HTR-8/SVneo (cell line): ENCODE results near the gene MARCHF7.
A peak's percentile ranks its signal among the peaks of the same experiment; 100 is the strongest.
"Not testable (repeated sequence)": the region's sequence is repeated elsewhere in the genome, so short reads cannot be mapped to it uniquely, and the experiment has no call there.

ENCODE experiments used
- DNase-seq: peaks from one replicate; pipeline ENCODE4 v3.0.0; 2011; ENCODE audit warnings: low spot score, mixed read lengths; ENCODE audit not compliant: insufficient read length
- FAIRE-seq: peaks from 2 replicates; lab custom pipeline; 2011; peaks lifted over from hg19 to GRCh38; lab: Jason Lieb, UNC

MARCHF7 gene, protein sequence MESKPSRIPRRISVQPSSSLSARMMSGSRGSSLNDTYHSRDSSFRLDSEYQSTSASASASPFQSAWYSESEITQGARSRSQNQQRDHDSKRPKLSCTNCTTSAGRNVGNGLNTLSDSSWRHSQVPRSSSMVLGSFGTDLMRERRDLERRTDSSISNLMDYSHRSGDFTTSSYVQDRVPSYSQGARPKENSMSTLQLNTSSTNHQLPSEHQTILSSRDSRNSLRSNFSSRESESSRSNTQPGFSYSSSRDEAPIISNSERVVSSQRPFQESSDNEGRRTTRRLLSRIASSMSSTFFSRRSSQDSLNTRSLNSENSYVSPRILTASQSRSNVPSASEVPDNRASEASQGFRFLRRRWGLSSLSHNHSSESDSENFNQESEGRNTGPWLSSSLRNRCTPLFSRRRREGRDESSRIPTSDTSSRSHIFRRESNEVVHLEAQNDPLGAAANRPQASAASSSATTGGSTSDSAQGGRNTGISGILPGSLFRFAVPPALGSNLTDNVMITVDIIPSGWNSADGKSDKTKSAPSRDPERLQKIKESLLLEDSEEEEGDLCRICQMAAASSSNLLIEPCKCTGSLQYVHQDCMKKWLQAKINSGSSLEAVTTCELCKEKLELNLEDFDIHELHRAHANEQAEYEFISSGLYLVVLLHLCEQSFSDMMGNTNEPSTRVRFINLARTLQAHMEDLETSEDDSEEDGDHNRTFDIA

DNA sequence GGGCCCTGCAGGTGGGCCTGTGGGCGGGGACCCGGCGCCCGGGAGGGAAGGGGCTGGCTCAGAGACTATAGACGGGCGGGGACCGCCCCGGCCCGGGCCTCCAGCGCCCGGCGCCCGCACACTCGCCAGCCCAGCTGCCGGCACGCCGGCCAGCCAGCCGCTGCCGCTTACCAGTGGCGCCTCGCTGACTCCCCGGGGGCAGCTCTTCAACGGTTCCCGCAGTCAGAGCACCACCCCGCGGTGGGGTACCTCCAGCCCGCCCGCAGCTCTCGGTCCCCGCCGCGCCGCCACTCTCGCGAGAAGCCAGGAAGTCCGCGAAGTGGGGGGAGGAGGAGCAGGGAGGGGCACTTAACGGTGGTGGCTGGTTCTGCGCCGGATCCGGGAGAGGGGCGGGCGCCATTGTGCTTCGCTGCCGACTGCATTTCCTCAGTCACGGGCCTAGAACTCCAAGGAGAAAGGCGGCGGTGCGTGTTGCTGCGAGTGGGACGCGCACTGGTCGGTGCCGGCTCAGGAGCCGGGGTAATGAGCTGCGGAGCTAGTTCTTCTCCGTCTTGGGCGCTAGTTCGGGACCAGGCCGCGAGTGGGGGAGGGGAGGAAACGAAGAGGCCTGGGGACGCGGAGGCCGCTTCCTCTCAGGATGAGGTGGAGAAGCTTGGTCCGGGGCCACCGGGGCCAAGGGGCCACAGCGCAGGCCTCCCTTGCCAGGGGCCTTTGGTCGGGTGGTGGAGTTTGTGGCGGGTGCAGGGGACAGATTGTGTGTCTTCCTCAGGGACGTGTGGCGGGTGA lies at the start of gene MARCHF7:
TSS of gene MARCHF7 (plus strand) at position 364 of the 786 bp plus-strand sequence. CDS start 16,517 bp downstream, outside the sequence.
- FAIRE-seq (peak; percentile 81), DNase-seq (peak; percentile 94)

DNA sequence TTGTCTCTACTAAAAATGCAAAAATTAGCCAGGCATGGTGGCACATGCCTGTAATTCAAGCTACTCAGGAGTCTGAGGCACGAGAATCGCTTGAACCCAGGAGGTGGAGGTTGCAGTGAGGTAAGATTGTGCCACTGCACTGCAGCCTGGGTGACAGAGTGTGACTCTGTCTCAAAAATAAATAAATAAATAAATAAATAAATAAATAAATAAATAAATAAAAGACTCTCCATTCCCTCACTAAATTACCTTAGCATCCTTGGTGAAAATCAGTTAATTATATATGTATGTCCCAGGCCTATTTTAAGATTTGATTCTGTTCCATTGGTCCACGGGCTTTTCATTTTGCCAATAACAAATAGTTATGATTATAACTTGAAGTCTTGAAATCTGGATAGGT lies 44.9 kb upstream of the MARCHF7 start:
- FAIRE-seq, DNase-seq: not testable (repeated sequence)

DNA sequence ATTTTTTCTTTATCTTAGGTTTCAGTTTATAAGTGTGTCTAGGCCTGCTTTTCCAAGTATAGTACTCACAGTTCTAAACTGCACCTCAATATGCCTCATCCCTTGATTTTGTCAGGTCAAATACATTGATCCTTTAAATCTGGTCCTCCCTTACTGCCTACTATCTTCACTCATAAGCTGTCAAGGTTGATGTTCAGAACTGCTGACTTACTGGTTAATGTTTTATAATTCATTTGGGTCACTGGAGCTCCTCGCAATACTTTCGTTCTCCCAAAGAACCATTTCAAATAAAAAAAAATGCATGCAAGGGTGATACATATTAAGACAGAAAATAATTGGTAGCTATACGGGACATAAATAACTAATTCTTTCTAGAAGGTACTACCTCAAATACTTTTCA lies 41.3 kb upstream of the MARCHF7 start:
- DNase-seq (no peak), FAIRE-seq (no peak)

DNA sequence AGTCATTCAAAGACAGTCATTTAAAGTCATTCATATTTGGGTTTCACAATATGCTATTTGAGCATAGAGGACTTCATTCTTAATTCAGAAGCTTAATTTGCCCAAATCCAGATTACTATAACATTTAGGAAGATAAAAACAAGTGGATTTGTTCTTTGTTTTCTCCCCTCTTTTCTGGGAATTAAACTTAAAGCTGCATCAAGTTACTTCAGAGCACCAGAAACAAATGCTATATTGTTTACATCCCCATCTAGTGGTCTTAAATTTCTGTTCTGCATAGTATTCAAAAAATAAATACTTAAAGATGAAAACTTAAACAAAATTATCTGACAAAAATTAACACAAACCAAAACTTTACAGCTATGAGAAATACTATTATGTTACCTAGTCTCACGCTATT lies 34.7 kb upstream of the MARCHF7 start:
- FAIRE-seq (no peak), DNase-seq (no peak)

DNA sequence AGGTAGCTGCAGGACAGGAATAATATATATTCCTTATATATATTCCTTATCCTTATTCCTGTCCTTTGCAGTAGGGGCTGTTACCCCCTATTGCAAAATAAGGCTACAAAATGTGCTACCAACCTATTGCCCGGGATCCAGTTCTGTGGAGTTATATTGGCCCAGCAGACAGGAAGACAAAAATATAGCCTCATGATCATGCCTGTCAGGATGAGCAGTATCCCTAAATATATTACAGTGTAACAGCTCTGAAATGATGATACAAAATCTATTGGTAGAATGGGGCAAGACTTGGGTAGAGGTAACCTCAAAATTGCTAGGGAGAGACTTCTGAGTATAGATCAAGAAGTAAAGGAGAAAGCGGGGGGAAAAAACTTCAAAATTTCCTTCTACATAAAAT lies 31.6 kb upstream of the MARCHF7 start:
- FAIRE-seq (no peak), DNase-seq (no peak)

DNA sequence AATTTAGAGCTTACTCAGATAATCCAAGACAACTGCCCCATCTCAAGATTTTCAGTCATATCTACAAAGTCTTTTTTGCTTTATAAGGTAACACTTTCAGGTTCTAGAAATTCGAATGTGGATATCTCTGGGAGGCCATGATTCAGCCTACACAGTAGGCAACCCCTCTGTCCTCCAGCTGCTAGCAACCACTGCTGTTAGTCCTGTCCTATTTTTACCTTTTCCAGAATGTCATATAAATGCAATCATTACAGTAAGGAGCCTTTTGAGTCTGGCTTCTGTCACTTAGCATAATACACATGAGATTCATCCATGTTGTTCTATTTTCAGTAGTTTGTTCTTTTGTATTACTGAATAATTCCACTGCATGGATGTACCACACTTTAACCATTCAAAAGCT lies 28.5 kb upstream of the MARCHF7 start:
- no peak for DNase-seq
- FAIRE-seq, result no peak

DNA sequence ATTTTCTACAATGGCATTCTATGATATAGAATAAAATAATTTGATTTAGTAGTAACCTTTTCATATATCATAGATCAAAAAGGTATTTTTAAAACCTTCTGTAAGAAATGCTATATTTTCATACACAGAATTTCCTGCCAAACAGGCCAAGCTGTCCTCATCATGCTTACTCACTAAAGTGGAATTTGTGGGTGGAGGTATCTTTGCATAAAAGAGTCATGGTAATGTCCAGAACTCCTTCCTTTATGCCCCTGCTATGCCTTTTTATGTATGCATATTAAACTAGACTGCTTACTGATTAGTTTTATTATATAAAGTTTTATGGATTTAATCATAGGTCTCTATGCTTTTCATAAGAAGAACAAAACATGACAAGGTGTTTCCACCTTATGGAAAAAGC lies 27.5 kb upstream of the MARCHF7 start:
- FAIRE-seq, result no peak

DNA sequence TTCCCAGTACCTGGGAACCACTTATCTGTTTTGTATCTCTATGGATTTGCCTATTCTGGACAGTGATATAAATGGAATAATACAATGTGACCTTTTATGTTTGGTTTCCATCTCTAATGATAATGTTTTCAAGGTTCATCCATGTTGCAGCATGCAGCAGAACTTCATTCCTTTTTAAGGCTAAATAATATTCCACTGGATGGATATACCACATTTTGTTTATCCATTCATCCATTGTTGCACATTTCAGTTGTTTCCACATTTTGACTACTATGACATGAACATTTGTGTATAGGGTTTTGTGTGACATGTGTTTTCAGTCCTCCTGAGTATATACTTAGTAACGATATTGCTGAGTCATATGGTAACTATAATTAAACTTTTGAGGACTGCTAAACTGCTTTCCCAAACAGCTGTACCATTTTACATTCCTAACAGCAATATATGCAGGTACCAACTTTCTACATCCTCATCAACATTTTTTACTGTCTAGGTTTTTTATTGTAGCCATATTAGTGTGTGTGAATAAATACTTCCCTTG lies 17.7 kb upstream of the MARCHF7 start:
- FAIRE-seq, result no peak
- DNase-seq, result no peak

More for the DNA sequence above, 27.5 kb upstream of the MARCHF7 start:
- DNase-seq, result no peak

DNA sequence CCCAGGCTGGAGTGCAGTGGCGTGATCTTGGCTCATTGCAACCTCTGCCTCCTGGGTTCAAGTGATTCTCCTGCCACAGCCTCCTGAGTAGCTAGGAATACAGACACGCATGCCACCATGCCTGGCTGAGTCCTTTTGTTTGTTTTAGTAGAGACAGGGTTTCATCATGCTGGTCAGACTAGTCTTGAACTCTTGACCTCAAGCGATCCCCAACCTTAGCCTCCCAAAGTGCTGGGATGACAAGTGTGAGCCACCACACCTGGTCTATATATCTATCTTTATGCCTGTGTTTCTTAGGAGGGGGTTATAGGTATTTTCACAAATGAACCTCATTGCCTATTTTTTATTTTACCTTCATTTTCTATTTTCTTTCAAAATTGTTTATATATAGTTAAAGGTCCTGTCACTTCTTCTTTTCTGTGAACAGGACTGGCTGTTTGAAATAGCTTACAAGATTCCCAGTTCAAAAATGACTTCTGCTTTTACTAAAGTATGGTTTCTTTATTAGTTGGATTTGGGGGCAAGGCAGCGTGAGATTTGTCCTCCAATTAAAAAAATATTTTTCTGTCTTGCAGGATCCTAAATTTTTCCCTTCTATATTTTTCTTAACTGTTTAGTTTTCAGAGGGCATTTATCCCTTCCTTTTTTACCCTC lies 16.4 kb upstream of the MARCHF7 start:
- DNase-seq (no peak), FAIRE-seq (no peak)

DNA sequence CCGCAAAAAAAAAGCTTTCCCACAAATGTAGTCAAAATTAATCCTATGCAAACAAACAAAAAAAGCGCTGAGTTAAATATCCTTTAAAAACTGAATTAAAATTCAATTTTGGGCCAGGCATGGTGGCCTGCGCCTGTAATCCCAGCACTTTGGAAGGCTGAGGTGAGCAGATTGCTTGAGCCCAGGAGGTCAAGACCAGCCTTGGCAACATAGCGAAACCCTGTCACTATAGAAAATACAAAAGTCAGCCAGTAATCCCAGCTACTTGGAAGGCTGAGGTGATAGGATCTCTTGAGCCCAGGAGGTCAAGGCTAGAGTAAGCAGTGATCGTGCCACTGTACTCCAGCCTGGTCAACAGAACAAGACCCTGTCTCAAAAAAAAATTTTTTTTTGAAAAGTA lies 8.8 kb upstream of the MARCHF7 start:
- DNase-seq (no peak), FAIRE-seq (no peak)

DNA sequence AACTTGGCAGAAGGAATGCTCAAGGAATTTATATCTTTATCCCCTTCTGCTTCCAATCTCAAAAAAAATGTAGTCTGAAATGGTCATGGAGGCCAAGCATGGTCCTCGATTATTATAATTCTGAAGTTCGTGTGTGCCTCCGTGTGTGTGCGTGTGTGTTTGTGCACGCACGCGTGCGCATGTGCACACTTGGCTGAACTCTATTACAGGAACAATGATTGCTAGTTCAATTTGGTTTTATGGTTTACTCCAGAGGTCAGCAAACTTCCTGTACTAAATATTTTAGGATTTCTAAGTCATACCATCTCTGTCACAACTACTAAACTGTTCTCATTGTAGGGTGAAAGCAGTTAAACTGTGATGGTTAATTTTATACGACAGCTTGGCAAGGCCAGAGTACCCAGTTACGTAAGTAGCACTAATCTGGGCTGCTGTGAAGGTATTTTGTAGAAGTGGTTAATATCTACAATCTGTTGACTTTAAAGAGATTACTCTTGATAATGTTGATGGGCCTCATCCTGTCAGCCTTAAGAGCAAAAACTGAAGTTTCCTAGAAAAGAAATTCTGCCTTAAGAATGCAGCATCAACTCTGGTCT lies 5.8 kb upstream of the MARCHF7 start:
- FAIRE-seq (no peak), DNase-seq (no peak)

DNA sequence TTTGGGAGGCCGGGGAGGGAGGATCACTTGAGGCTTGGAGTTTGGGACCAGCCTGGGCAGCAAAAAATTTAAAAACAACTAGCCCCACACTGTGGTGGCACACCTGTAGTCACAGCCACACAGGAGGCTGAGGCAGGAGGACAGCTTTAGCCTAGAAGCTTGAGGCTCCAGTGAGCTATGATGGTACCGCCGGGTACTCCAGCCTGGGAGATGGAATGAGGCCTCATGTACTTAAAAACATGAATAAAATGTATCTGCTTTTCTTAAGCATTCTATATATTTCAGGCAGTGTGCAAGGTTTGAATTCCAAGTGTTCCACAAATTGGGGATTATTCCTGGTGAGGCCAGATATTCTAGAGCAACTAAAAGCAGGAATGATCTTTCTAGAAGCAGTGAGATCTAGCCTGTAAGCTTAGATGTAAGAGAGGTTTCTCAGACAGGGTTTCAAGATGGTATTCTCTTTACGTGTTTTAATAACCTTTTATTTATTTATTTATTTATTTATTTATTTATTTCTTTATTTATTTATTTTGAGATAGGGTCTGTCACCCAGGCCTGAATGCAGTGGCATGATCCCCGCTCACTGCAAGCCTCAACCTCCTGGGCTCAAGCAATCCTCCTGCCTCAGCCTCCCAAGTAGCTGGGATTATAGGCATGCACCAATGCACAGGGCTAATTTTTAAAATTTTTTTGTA lies 4.1 kb upstream of the MARCHF7 start:
- DNase-seq (no peak), FAIRE-seq (no peak)

DNA sequence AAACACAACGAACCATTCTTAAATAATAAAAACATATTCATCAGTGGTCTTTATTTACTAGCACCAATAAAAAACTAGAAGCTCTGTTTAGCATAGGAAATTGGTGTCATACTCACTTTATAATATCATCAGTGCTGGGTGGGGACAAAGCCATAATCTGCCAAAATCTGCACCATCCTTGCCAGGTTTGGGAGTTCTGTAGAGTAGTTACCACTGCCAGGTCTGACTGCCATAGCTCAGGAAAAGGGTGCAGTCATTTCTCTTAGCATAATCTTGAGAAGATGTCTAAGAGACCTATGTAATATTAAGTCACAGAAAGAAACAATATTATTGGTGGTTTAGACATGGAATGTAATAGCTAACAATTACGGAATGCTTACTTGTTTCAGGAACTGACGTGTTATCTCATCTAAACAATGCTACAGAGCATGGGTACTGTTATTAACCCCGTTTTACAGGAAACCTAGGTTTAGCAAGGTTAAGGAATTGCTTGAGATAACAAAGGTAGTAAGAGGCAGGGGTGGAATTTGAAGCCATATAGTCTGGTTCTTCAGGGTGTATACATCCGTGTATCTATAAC lies 1.6 kb upstream of the MARCHF7 start:
- FAIRE-seq, result no peak
- DNase-seq, result peak; percentile 36

DNA sequence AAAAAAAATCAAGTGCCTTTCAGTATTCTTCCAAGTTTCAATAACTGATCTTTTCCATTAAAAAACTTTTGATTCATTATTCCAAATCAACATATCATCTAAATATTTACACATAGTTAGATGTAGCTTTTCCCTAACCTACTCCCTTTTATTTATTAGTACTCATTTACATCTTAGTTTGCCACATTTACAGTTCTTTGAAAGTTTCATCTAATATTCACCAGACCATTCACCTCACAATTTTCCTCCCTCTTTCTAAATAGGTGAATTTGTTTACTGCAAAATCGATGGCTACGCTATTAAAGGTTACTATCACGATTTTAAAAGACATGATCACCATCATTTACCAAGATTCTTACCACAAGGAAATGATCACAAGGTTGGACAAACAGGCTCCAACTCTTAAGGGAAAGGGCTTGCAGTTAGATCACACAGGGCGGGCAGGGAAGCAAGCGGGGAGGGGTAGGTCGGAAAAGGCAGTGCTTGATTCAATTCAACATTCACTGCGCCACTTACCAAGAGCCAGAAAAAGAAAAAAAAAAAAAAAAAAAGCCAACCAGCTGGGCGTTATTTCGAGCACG lies 654 bp upstream of the MARCHF7 start:
- no peak for FAIRE-seq

DNA sequence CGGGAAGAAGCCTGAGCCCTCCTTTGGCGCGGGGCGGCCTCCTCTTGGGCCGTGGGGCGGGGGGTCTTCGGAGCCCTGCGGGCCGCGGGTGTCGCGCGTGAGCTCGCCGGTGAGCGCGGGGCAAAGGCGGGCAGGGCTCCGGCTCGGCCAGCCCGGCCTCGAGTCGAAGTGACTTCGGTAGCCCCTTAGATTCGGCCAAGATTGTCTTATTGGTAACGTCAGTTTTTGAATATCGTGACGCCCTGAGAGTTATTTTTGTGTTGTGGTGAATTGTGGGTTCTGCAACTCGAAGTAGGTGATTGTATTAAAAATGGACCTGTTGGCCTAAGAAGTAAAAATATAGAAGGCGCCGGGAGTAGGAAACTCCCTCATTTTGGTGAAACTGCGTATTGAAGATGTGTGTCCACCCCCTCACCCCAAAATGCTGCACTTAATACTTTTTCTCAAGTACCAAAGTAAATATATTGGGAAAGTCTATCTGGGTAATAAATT lies 669 bp downstream of the MARCHF7 start:
- DNase-seq, result no peak
- no peak for FAIRE-seq

More for the DNA sequence above, 654 bp upstream of the MARCHF7 start:
- no peak for DNase-seq

DNA sequence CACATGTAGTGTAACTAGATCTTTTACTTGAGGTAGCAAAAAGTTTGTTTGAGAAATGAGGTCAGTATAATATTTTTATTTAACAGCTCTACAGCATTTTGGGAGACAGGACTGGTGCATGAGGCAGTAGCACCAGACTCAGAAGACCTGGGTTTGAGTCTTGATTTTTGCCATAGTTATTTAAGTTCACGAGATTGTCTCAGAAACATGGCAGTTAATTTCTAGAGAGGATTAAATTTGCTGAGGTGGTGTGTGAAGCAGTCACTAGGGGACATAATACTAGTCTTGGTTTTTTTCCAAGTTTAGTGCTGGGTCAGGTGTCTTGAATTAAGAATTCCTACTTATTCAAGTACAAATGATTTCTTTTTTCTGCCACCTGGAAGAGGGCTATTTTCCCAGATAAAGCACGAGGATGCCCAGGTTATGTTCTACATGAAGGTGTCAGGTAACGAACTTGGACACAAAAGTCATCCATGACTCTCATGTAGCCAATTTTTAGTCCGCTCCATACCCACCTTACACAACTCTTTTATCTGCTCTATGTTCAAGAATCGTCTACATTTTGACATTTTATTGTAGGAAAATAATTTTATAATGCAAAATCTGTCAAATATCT lies 1.4 kb downstream of the MARCHF7 start:
- FAIRE-seq, result no peak
- no peak for DNase-seq

DNA sequence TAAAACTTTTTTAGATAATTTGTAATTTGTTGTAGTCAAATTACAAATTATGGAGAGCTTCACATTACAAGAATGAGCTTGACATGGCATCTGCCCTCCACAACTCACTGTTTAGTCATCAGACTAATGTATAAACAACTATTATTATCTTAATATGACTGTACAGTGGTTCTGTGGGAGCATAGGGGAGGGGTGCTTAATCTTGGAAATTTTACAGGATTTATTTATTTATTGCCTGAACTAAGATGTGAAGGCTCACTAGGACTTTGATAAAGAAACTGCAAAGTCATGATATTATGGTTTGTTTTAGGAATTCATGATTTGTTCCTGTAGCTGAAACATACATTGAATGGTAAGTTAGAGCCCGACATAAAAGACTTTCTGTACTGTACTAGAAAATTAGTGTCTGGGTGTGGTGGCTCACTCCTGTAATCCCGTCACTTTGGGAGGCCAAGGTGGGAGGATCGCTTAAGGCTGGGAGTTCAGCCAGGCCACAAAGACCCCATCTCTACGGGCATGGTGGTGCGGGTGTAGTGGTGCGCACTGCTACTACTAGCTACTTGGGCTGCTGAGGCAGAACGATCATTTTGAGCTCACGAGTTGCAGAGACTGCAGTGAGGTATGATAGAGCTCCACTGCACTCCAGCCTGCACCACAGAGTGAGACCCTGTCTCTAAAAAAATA lies 2.1 kb downstream of the MARCHF7 start:
- no peak for FAIRE-seq
- DNase-seq, result no peak
